Measurements from ENCODE around the gene SF3B1.
A peak's percentile ranks its signal among the peaks of the same experiment; 100 is the strongest.
"Not testable (repeated sequence)": the region's sequence is repeated elsewhere in the genome, so short reads cannot be mapped to it uniquely, and the experiment has no call there.

The SF3B1 gene

GRCh38 chr2:197432527-197432926 is 2.3 kb downstream of the SF3B1 start:
- not testable (repeated sequence) for DNase-seq

GRCh38 chr2:197431858-197432257 is 3.0 kb downstream of the SF3B1 start:
- no peak for DNase-seq

GRCh38 chr2:197427986-197428385 is 6.8 kb downstream of the SF3B1 start:
- DNase-seq, result no peak

- no peak for DNase-seq
Measured at GRCh38 chr2:197426723-197427603, 7.9 kb downstream of the SF3B1 start.

GRCh38 chr2:197425550-197425949 is 9.3 kb downstream of the SF3B1 start:
- no peak for DNase-seq

- no peak for DNase-seq
Measured at GRCh38 chr2:197423307-197423706, 11.5 kb downstream of the SF3B1 start.

- DNase-seq, result no peak
Measured at GRCh38 chr2:197419438-197419837, 15.4 kb downstream of the SF3B1 start.

- DNase-seq, result no peak
Measured at GRCh38 chr2:197416268-197416667, 18.6 kb downstream of the SF3B1 start.

- no peak for DNase-seq
Measured at GRCh38 chr2:197414515-197414914, 20.3 kb downstream of the SF3B1 start.

GRCh38 chr2:197414039-197414438 is 20.8 kb downstream of the SF3B1 start:
- no peak for DNase-seq

GRCh38 chr2:197405582-197405981 is 29.2 kb downstream of the SF3B1 start:
- DNase-seq, result no peak

- no peak for DNase-seq
Measured at GRCh38 chr2:197399887-197400540, 34.8 kb downstream of the SF3B1 start.

GRCh38 chr2:197398913-197399312 is 35.9 kb downstream of the SF3B1 start:
- no peak for DNase-seq

- DNase-seq, result no peak
Measured at GRCh38 chr2:197391220-197391717, 43.6 kb downstream of the SF3B1 start.

GRCh38 chr2:197388866-197389587 is 45.8 kb downstream of the SF3B1 start:
- DNase-seq, result no peak

- no peak for DNase-seq
Measured at GRCh38 chr2:197387179-197387578, 47.6 kb downstream of the SF3B1 start.

- no peak for DNase-seq
Measured at GRCh38 chr2:197386242-197386641, 48.6 kb downstream of the SF3B1 start.

- DNase-seq, result no peak
Measured at GRCh38 chr2:197383825-197384224, 51.0 kb downstream of the SF3B1 start.

GRCh38 chr2:197381641-197382040 is 53.2 kb downstream of the SF3B1 start:
- DNase-seq, result no peak

GRCh38 chr2:197379918-197380309 is 54.9 kb downstream of the SF3B1 start:
- DNase-seq, result not testable (repeated sequence)

- DNase-seq, result not testable (repeated sequence)
Measured at GRCh38 chr2:197379308-197379917, 55.4 kb downstream of the SF3B1 start.

GRCh38 chr2:197378494-197379307 is 56.1 kb downstream of the SF3B1 start:
- peak; percentile 6 for DNase-seq

Data from T1000 (cell line).